ENCODE data around the gene SKAP1. TPM values are rescaled to one million over a fixed set of nuclear protein-coding genes. Genes with fewer than 3 reads are reported as not detected.
A peak's percentile ranks its signal among the peaks of the same experiment; 100 is the strongest.

Gene SKAP1
- total RNA-seq (2014; rRNA removed; shearing (Covaris generic)) = 0.18 TPM in 1 of 2 replicates, not detected in the other
- polyA plus RNA-seq (2015; cell fraction: cytosol; rRNA removed) = 0.29 and 1.5 TPM in 2 replicates
- 0.25 TPM in 2 replicates for polyA plus RNA-seq (2015; cell fraction: nucleus; rRNA removed)

- no peak for DNase-seq (ENCODE audit: low read depth)
Measured at GRCh38 chr17:48429638-48430586, at the start of gene SKAP1. Gene SKAP1, minus strand, starts transcription at chr17:48430214.

GRCh38 chr17:48479014-48479402, 49.0 kb upstream of the SKAP1 start:
- DNase-seq (ENCODE audit: low read depth) = no peak

- no peak for DNase-seq (ENCODE audit: low read depth)
Measured at GRCh38 chr17:48478224-48479013, 48.4 kb upstream of the SKAP1 start.

DNA sequence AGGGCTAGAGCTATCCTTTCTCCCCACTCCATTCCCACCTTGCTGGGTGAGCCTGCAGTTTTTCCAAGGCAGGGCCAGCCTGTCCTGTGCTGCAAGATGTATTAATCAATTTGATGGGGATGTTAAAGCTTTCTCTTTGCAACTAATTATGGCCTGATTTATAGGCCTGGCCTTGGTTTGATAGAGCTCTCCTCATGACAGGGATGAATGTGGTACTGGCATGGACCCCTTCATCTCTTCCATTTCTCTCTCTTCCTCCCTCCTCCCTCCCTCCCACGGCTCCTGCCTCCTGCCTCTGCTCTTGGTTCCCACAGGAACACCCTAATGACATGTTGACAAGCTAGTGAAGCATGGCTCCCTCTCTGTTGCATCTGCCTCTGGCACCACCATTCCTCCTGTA, 47.2 kb upstream of the SKAP1 start:
- DNase-seq (ENCODE audit: low read depth) = no peak

DNA sequence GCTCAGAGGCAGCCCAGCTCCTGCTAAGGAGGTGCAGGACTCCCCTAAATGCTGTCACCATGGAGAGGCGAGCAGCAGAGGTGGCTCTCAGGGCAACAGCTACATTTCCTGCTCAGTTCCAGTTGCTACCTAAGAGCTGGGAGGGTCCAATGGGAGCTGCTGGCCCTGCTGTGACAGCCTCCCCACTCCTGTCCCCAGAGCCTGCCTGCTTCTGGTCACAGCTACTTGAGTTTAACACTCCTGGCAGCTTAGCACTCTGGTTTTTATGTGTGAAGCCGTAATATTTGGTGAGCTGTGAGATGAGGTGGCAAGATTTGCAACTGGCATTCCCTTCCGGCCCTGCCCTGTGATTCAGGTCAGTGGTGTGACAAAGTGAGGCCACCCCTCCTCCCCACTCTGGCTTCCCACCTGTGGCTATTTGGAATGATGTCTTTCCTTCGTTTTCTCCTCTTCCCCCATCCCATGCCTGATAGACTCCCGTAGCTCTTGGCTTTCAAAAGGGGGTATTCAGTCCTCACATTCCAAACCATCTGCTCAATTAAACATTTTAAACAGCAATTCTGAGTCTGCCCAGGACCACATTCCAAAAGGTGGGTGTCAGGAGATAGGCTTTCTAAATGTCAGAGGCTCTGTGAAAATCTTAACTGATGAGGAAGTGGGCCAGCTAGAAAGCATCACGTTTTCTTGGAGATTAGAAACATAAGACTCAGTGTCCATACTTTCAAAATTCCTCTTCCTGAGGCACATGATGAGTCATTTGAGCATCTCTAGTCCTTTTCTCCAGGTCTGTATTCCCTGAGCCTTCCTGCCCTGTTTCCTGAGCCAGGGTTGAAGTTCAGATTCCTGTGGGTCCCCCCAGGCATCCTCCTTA, 42.6 kb upstream of the SKAP1 start:
- DNase-seq (ENCODE audit: low read depth) = peak; percentile 98

DNA sequence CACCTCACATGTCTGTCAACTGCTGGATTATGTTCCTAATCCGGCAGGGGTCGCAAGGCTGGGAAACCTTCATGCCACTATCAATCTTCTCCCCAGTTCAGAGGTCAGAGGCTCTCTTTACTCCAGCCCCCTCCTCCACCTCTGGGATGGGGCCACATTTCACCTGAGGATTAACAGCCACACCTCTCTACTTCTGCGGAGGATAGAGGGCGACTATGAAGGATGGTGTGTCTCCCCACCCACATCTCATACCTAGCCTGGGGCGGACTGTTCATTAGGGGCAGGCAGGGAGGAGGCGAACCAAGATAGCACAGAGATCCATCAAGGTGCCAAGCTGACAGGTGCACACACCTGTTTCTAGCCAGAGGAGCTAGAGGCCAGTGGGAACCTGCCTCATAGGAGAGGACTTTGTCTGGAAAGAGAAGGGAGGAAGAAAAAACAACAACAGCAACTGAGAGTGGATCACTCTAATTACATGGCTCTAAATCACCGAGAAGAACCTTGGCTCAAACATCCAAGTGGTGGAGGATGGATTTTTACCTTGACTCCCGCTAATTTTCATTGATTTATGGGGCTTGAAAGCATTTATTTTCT, 41.9 kb upstream of the SKAP1 start:
- no peak for DNase-seq (ENCODE audit: low read depth)

GRCh38 chr17:48470388-48471034, 40.5 kb upstream of the SKAP1 start:
- peak; percentile 85 for DNase-seq (ENCODE audit: low read depth)

DNA sequence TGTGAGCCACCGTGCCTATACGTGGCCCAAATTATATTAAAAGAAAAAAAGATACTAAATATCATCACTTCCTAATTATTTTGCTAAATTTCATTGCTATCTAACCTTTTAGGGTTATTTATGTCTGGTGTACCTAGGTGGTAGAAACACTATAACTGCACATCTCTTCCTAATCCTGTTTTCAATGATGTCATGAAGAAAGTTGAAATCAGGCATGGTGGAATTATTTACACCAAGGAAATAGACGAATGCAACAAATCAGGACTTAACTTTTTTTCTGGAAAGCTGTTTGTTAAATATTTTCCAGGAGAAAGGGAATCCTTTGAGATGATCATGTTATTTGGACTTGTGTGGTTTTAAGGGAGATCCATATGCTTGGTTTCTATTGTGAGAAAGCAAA, 39.2 kb upstream of the SKAP1 start:
- no peak for DNase-seq (ENCODE audit: low read depth)

DNA sequence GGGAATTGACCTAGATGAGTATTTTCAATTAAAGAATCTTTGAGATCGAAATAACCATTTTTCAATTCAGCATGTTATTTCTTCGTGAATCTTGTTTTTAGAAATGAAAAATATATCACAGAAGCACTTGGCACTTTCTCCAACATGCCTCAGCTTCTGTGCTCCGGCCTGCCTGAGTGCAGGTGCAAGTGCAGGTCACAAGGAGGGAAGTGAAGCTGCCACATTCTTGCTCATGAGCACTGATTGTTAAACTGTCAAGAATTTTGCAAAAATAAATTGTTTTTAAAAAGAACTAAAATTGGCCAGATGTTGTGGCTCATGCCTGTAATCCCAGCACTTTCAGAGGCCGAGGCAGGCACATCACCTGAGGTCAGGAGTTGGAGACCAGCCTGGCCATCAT, 38.3 kb upstream of the SKAP1 start:
- no peak for DNase-seq (ENCODE audit: low read depth)

DNA sequence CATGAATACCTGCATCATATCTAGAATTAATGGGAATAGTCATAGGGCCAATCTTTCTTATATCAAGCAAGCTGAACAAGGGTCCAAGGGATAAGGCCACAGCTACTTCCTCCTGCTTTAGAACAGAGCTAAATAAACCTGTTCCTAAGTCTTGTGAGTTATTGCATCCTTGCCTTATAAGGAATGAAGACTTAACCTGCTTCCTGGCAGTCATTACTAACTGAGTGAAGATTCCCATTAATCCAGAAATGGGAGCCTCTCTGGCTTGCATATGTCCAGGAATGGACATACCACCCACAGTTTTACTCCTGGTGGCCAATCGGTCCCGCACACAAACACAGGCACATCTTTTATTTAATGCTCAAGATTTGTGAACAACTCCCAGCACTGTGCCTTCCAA, 35.9 kb upstream of the SKAP1 start:
- no peak for DNase-seq (ENCODE audit: low read depth)

- no peak for DNase-seq (ENCODE audit: low read depth)
Measured at GRCh38 chr17:48463526-48463925, 33.5 kb upstream of the SKAP1 start.

DNA sequence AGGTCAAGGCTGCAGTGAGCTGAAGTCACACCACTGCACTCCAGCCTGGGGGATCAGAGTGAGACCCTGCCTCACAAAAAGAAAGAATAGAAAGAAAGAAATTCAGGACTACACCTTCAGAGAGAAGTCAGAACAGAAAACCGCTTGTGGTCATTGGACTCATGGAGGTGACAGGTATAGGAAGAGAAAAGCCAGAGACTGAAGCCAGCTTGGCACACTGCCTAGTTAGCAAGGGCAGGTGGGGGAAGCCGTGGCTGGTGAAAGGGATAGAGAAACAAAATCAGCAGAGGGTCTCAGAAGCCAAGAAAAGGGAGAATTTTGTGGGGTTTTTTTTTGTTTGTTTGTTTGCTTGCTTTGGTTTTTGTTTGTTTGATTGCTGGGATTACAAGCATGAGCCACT, 32.9 kb upstream of the SKAP1 start:
- no peak for DNase-seq (ENCODE audit: low read depth)

DNA sequence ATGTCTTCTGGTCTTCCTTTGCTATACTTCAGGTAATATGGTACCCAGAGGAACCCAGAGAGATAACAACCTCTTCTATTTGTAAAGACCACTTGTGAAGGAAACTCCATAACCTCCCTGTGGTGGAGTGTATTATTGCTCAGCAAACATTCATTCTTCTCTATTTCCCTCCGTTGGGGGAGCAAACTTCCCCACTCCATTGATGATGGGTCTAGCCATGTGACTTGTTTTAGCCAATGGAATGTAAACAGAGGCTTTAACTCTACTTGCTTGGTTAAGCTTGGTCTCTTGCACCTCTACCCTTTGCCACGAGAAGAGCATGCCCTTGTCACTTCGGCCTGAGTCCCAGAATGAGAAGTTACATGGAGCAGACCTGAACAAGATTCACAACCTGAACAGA, 30.0 kb upstream of the SKAP1 start:
- DNase-seq (ENCODE audit: low read depth) = no peak

- DNase-seq (ENCODE audit: low read depth) = no peak
Measured at GRCh38 chr17:48459070-48459844, 29.2 kb upstream of the SKAP1 start.

DNA sequence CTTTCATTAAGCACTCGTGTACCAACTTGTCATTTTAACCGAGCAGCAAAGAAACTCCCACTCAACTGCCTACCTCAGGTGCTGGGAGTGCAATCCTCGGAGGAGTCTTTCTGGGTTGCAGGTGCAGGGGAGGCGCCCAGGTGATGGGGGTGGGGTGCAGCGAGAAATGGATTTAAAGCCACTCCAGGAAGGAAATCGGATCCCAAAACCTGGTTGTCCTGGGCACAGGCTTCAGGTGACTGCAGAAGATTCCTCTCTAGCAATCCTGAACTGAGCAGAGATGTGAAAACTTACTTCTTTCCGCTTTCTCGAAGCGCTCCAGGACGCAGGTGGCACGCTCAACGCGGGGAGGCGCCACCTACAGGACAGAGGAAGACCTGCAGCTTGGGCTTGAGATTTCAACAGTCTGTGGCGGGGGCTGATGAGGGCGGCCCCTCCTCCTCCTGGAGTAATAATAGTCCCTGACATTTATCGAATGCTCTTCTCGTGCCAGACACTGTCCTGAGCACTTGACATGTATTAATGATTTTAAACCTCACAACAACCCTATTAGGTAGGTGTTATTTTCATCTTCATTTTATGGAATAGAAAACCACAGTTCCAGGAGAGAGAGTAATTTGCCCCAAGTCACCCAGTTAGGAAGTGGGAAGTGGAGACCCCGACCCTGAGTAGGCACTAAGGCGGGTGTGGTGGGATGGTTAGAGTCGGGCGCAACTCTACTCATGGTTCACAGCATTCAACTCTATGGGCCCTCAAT, 27.2 kb upstream of the SKAP1 start:
- peak; percentile 40 for DNase-seq (ENCODE audit: low read depth)

GRCh38 chr17:48456589-48456988, 26.6 kb upstream of the SKAP1 start:
- DNase-seq (ENCODE audit: low read depth) = no peak

DNA sequence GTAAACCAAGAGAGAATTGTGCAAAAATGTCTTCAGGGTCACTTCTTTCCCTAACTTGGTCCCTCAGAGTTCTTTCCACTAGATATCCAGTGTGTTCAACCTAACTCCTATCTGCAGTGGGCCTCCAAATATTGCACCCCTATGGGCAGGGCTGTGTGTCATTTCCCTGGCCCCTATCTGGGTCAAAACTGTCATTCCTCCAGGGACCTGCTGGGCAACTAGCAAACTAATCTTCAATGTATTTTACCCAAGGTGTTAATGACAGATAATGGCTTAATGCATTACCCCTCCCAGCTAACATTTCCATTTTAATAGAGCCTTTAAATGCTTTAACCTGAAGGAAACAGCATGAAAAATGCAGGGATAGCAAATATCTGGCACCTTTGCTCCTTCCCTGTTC, 25.8 kb upstream of the SKAP1 start:
- DNase-seq (ENCODE audit: low read depth) = no peak

DNA sequence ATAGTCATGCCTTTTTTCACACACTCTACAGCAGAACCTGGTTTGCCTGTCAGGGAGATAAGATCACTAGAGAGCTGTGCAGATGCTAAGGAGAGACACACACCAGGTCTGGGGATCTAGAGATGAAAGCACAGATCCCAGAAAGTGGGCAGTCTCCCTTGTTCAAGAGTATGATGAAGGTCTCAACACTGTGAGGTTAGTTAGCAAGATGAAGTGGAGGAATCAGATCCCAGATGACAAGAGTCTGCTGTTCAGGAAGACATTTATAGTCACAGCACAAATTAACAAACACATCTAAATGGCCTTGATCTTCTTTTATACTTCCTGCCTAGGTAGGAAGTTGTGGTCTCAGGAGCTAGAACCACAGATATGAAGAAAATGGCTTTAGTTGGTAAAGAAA, 23.4 kb upstream of the SKAP1 start:
- DNase-seq (ENCODE audit: low read depth) = no peak

GRCh38 chr17:48451489-48451888, 21.5 kb upstream of the SKAP1 start:
- DNase-seq (ENCODE audit: low read depth) = no peak
